HepG2 (cell line): Measurements from ENCODE around the gene NDRG3. TPM values are rescaled to one million over a fixed set of nuclear protein-coding genes. Genes with fewer than 3 reads are reported as not detected.
A peak's percentile ranks its signal among the peaks of the same experiment; 100 is the strongest.

Experiments
- ATAC-seq: fragments of 200-7000 bp; cut with Tn5 transposase; 3 replicates; pipeline ENCODE4 v1.9.1; 2020; ENCODE audit warnings: mild to moderate bottlenecking, moderate library complexity
- BruUV-seq: library from RNA; stranded (reverse); fragments of 400-500 nt; replicated peaks from 2 replicates; lab custom pipeline; 2021; lab: Mats Ljungman, UMichigan
- CTCF ChIA-PET: fragments of 300-600 bp; formaldehyde crosslinking; extraction: SDS; loops from one replicate; lab custom pipeline; 2021; ENCODE audit warnings: low total read pairs, inconsistent platforms, low intra/inter-chr PET ratio; lab: Yijun Ruan, JAX
- POLR2A ChIA-PET: fragments of 350-600 bp; sonication (Branson Sonifier 250); formaldehyde crosslinking; loops from one replicate; lab custom pipeline; 2020; ENCODE audit warnings: antibody characterized with exemption, inconsistent platforms; lab: Yijun Ruan, JAX
- DNase-seq: peaks from one replicate; pipeline ENCODE4 v3.0.0-alpha.2; 2015; ENCODE audit warnings: low spot score
- FAIRE-seq: peaks from 3 replicates; lab custom pipeline; 2011; peaks lifted over from hg19 to GRCh38; lab: Jason Lieb, UNC
- H2AFZ ChIP-seq: one replicate; pipeline ENCODE4 v1.6.1; 2011; ENCODE audit warnings: low read length, inconsistent platforms
- H3K27ac ChIP-seq: fragments of 300-600 bp; 3 replicates; pipeline ENCODE4 v1.8.0; 2011; ENCODE audit warnings: mixed run types, mild to moderate bottlenecking, mixed read lengths, low read length, inconsistent platforms; ENCODE audit not compliant: insufficient read depth; ENCODE audit errors: extremely low read length
- H3K27me3 ChIP-seq, 2 experiments: fragments of 200-600 bp in 1 of 2; 2 replicates in 1 of 2; 3 replicates in 1 of 2; pipeline versions ENCODE4 v1.6.0 to v1.8.0; 2011; ENCODE audit warnings: low read length in 2 of 2, mild to moderate bottlenecking in 2 of 2, moderate library complexity in 2 of 2, inconsistent platforms in 1 of 2; ENCODE audit not compliant: insufficient read depth in 2 of 2, control insufficient read depth in 1 of 2
- H3K36me3 ChIP-seq, 2 experiments: fragments of 200-600 bp in 1 of 2; replicated peaks in 1 of 2; 2 replicates in 1 of 2; 3 replicates in 1 of 2; pipeline versions ENCODE4 v1.5.1 to v1.8.0; 2011; ENCODE audit warnings: low read length in 2 of 2, inconsistent platforms in 1 of 2; ENCODE audit not compliant: insufficient read depth in 2 of 2, control insufficient read depth in 1 of 2
- H3K4me1 ChIP-seq: 2 replicates; pipeline ENCODE4 v1.5.1; 2012; ENCODE audit warnings: low read length, inconsistent platforms; ENCODE audit not compliant: insufficient read depth
- H3K4me2 ChIP-seq: 2 replicates; pipeline ENCODE4 v1.6.0; 2011; ENCODE audit warnings: low read depth, low read length, inconsistent platforms
- H3K4me3 ChIP-seq, 3 experiments: fragments of 200-600 bp in 1 of 3; sonication (generic), shearing (Covaris generic) in 1 of 3; replicated peaks in 1 of 3; 2 replicates each; pipeline ENCODE4 v1.5.1; 2011 to 2016; ENCODE audit warnings: low read length in 3 of 3, inconsistent platforms in 2 of 3, low read depth in 2 of 3, mild to moderate bottlenecking in 2 of 3, control low read depth in 1 of 3, mixed read lengths in 1 of 3; ENCODE audit not compliant: insufficient read depth in 1 of 3
- H3K79me2 ChIP-seq: one replicate; pipeline ENCODE4 v1.6.1; 2011; ENCODE audit warnings: low read length, inconsistent platforms; ENCODE audit not compliant: insufficient read depth
- H3K9ac ChIP-seq: 2 replicates; pipeline ENCODE4 v1.6.0; 2011; ENCODE audit warnings: mild to moderate bottlenecking, low read depth, low read length, inconsistent platforms; ENCODE audit not compliant: insufficient read depth
- H3K9me3 ChIP-seq: 2 replicates; pipeline ENCODE4 v1.5.1; 2012; ENCODE audit warnings: mild to moderate bottlenecking, low read length
- H4K20me1 ChIP-seq: 2 replicates; pipeline ENCODE4 v1.6.0; 2011; ENCODE audit warnings: inconsistent platforms, mild to moderate bottlenecking, low read length, moderate library complexity; ENCODE audit not compliant: insufficient read depth
- CEBPB ChIP-seq: IDR thresholded peaks from 2 replicates; pipeline ENCODE4 v1.6.1; 2011; ENCODE audit warnings: low read depth, low read length, improper control_type of control experiment, borderline replicate concordance
- SP5 ChIP-seq: IDR thresholded peaks from 2 replicates; pipeline ENCODE4 v1.6.1; 2016; ENCODE audit warnings: low read depth, borderline replicate concordance
- TARDBP ChIP-seq: sonication (generic); formaldehyde crosslinking; IDR thresholded peaks from 2 replicates; pipeline ENCODE4 v1.8.0; 2022; ENCODE audit warnings: mild to moderate bottlenecking, missing genetic modification reagents
- ZNF136 ChIP-seq: sonication (generic); formaldehyde crosslinking; IDR thresholded peaks from 2 replicates; pipeline ENCODE4 v1.8.1; 2022; ENCODE audit warnings: low read depth, mild to moderate bottlenecking, moderate library complexity, missing genetic modification reagents
- ZNF432 ChIP-seq: sonication (generic); formaldehyde crosslinking; IDR thresholded peaks from 2 replicates; pipeline ENCODE4 v1.5.0; 2020; ENCODE audit warnings: missing genetic modification reagents, mild to moderate bottlenecking, borderline replicate concordance
- ZSCAN30 ChIP-seq: sonication (generic); formaldehyde crosslinking; IDR thresholded peaks from 2 replicates; pipeline ENCODE4 v1.5.0; 2020; ENCODE audit warnings: mild to moderate bottlenecking, missing genetic modification reagents
- WGBS: methylation state at CpG from one replicate; pipeline ENCODE4 v1.1.6; 2017; ENCODE audit warnings: low lambda C conversion rate; 5-methylcytosine and 5-hydroxymethylcytosine counted together
- in situ Hi-C: cut with HindIII; loops from 2 replicates; pipeline ENCODE4 v1.10.0; 2017; ENCODE audit warnings: low pct_unique_long_range_greater_than_20kb; ENCODE audit not compliant: extremely low pct_ligation_motif_present
- intact Hi-C: fragments of 100-400 bp; cut with micrococcal nuclease; formaldehyde crosslinking; loops from one replicate; pipeline ENCODE4 v1.10.0; 2022; ENCODE audit not compliant: unreplicated experiment
- polyA plus RNA-seq, 8 experiments: library from polyadenylated mRNA; depleted of rRNA in 3 of 8; stranded (reverse) in 7 of 8; unstranded in 1 of 8; fragments of >200 nt; fragmentation: Illumina TruSeq in 4 of 8; extraction: Trizol in 4 of 8; gene quantifications; 2 replicates each; pipeline versions ENCODE4 v1.2.1 to v1.2.3, GENCODE V29; 2011 to 2016; ENCODE audit warnings: low read depth in 4 of 8, missing spikeins in 1 of 8, mixed read lengths in 1 of 8; ENCODE audit not compliant: insufficient read depth in 1 of 8
- total RNA-seq, 5 experiments: library from RNA; depleted of rRNA; stranded (reverse); fragments of >200 nt; fragmentation: Illumina TruSeq; extraction: Trizol; gene quantifications; 2 replicates each; pipeline ENCODE4 v1.2.3, GENCODE V29; 2016; ENCODE audit warnings: low read depth in 1 of 5
- TF ChIP-seq, protein P1 (sequence below): IDR thresholded peaks from 2 replicates; pipeline ENCODE4 v1.6.1; 2016; ENCODE audit warnings: low read depth, borderline replicate concordance
- TF ChIP-seq, protein P2 (sequence below): sonication (generic); formaldehyde crosslinking; conservative IDR thresholded peaks from 2 replicates; pipeline ENCODE4 v1.4.0; 2020; ENCODE audit warnings: mild to moderate bottlenecking, missing genetic modification reagents, moderate library complexity
- TF ChIP-seq, protein P3 (sequence below): sonication (generic); formaldehyde crosslinking; IDR thresholded peaks from 2 replicates; pipeline ENCODE4 v1.4.0; 2020; ENCODE audit warnings: missing genetic modification reagents, mild to moderate bottlenecking, borderline replicate concordance

NDRG3 gene
- total and polyA plus RNA-seq, 2 of the 13 experiments (the other 11 are each of a cell fraction or from before 2014, with no cell fraction given) = 36.0 to 40.5 TPM

DNA sequence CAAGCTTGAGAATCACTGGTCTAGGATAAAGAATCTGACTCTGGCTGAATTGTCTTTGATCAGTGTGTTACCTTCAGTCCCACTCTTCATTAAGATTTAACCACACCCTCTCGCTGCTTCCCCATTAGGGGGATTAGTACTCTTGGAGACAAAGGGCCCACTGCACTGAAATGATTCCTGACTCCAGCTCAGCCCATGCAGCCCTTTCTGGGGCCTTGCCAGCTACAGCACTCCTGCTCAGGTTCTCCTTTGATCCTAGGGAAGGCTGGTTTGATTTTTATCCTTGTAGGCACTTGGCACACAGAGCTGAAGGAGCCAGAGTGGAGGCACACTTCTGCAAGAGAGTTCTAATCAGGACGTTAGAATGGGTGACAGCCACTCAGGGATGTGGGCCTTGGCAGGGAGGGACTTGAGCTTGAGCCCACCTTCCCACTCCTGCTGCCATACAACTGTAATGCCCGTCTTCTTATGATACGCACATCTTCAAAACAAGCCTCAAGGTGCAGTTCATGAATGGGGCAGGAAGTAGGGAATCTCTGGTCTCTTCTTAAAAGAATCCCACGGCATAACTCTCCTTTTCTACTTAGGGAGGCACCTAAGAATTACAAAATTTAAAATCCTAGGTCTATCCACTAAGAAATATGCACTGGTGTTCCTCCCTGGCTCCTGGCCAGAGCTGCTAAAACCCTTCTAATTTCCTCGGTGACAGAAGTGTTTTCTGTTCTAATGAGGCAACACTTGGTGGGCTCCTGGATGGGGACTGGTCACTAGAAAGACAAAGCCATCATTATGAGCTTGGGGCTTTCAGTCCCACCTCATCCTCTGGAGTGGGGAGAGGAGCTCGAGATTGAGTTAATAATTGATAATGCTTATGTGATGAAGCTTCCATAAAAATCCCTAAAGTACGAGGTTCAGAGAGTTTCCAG, 98.4 kb downstream of the NDRG3 start:
- intact Hi-C loops (no loop called here), in situ Hi-C loops (no loop called here)
- Histone ChIP-seq H3K4me2 (peak overlapping the region; percentile 50), H3K9ac (peak overlapping the region; percentile 32), H3K36me3 (no peaks in the 10 kb centered on the region; a peak in 1 of 5 replicates), H4K20me1 (no peaks in the 10 kb centered on the region), H3K9me3 (no peaks in the 10 kb centered on the region), H3K4me1 (peaks cover 68% of the 10 kb centered on the region), H3K27me3 (no peaks in the 10 kb centered on the region), H2AFZ (no peak overlapping the region), H3K4me3 (peak overlapping the region in 1 of 3 experiments; percentile 3; a peak in 1 of 6 replicates), H3K27ac (peak overlapping the region; percentile 59), H3K79me2 (no peaks in the 10 kb centered on the region)
- DNase-seq (peak; percentile 96), ATAC-seq (peak; percentile 77), FAIRE-seq (peak; percentile 94)
- 30% methylated on average over 8 of the region's 8 CpGs for WGBS
- CTCF ChIA-PET = no interaction called here
- TSS peak; percentile 87 for BruUV-seq
- POLR2A ChIA-PET = interaction anchor here (0.6 to 3.1 kb wide), 11 partner anchors 9 to 1825 kb away, joined by 3 to 14 read pairs (median 4); partner anchors contain the start of genes RAB5IF and RALGAPB
- peak; percentile 85; the same call in 1 of the 2 replicates for TF ChIP-seq ZNF136 (CRISPR knock-in tag)
- TF ChIP-seq ZSCAN30 (CRISPR knock-in tag) = peak; percentile 57; the same call in 1 of the 2 replicates
- TF ChIP-seq TARDBP (CRISPR knock-in tag) = peak; percentile 62
- 0 out of 2 replicates have a peak, but pooled peaks have one; percentile 18 for TF ChIP-seq SP5
- TF ChIP-seq, protein P1, sequence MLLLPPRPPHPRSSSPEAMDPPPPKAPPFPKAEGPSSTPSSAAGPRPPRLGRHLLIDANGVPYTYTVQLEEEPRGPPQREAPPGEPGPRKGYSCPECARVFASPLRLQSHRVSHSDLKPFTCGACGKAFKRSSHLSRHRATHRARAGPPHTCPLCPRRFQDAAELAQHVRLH (CRISPR knock-in tag) = no peak
- TF ChIP-seq, protein P2, sequence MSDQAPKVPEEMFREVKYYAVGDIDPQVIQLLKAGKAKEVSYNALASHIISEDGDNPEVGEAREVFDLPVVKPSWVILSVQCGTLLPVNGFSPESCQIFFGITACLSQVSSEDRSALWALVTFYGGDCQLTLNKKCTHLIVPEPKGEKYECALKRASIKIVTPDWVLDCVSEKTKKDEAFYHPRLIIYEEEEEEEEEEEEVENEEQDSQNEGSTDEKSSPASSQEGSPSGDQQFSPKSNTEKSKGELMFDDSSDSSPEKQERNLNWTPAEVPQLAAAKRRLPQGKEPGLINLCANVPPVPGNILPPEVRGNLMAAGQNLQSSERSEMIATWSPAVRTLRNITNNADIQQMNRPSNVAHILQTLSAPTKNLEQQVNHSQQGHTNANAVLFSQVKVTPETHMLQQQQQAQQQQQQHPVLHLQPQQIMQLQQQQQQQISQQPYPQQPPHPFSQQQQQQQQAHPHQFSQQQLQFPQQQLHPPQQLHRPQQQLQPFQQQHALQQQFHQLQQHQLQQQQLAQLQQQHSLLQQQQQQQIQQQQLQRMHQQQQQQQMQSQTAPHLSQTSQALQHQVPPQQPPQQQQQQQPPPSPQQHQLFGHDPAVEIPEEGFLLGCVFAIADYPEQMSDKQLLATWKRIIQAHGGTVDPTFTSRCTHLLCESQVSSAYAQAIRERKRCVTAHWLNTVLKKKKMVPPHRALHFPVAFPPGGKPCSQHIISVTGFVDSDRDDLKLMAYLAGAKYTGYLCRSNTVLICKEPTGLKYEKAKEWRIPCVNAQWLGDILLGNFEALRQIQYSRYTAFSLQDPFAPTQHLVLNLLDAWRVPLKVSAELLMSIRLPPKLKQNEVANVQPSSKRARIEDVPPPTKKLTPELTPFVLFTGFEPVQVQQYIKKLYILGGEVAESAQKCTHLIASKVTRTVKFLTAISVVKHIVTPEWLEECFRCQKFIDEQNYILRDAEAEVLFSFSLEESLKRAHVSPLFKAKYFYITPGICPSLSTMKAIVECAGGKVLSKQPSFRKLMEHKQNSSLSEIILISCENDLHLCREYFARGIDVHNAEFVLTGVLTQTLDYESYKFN (CRISPR knock-in tag) = peak; percentile 48; the same call in 1 of the 2 replicates
- no peak for TF ChIP-seq ZNF432 (CRISPR knock-in tag)
- peak; percentile 28; the same call in 1 of the 2 replicates for TF ChIP-seq CEBPB
- TF ChIP-seq, protein P3, sequence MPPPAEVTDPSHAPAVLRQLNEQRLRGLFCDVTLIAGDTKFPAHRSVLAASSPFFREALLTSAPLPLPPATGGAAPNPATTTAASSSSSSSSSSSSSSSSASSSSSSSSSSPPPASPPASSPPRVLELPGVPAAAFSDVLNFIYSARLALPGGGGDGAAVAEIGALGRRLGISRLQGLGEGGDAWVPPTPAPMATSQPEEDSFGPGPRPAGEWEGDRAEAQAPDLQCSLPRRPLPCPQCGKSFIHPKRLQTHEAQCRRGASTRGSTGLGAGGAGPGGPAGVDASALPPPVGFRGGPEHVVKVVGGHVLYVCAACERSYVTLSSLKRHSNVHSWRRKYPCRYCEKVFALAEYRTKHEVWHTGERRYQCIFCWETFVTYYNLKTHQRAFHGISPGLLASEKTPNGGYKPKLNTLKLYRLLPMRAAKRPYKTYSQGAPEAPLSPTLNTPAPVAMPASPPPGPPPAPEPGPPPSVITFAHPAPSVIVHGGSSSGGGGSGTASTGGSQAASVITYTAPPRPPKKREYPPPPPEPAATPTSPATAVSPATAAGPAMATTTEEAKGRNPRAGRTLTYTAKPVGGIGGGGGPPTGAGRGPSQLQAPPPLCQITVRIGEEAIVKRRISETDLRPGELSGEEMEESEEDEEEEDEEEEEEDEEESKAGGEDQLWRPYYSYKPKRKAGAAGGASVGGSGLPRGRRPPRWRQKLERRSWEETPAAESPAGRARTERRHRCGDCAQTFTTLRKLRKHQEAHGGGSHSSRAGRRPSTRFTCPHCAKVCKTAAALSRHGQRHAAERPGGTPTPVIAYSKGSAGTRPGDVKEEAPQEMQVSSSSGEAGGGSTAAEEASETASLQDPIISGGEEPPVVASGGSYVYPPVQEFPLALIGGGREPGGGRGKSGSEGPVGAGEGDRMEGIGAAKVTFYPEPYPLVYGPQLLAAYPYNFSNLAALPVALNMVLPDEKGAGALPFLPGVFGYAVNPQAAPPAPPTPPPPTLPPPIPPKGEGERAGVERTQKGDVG (CRISPR knock-in tag) = 0 out of 2 replicates have a peak, but pooled peaks have one; percentile 38
